H9 (cell line): ENCODE measurements around the gene CPM. TPM values are rescaled to one million over a fixed set of nuclear protein-coding genes. Genes with fewer than 3 reads are reported as not detected.

Experiments
- DNase-seq: peaks from one replicate; pipeline ENCODE4 v3.0.0-alpha.2; 2017
- H2AFZ ChIP-seq: one replicate; pipeline ENCODE4 v1.6.1; 2013; ENCODE audit warnings: mild to moderate bottlenecking, low read length, control low read depth, moderate library complexity
- H2AK5ac ChIP-seq: 2 replicates; pipeline ENCODE4 v1.6.1; 2013; ENCODE audit warnings: low read length, control low read depth, mixed read lengths; ENCODE audit not compliant: insufficient read length
- H2BK120ac ChIP-seq: one replicate; pipeline ENCODE4 v1.6.1; 2013; ENCODE audit warnings: low read depth, mild to moderate bottlenecking, low read length, control low read depth, inconsistent platforms; ENCODE audit not compliant: poor library complexity, severe bottlenecking
- H2BK12ac ChIP-seq: 2 replicates; pipeline ENCODE4 v1.6.1; 2013; ENCODE audit warnings: low read length, control low read depth, mixed read lengths, low read depth; ENCODE audit not compliant: insufficient read length
- H2BK15ac ChIP-seq: 2 replicates; pipeline ENCODE4 v1.6.1; 2013; ENCODE audit warnings: low read depth, low read length, control low read depth
- H2BK20ac ChIP-seq: one replicate; pipeline ENCODE4 v1.6.1; 2013; ENCODE audit warnings: low read depth, mild to moderate bottlenecking, low read length, control low read depth, inconsistent platforms; ENCODE audit not compliant: poor library complexity, severe bottlenecking
- H2BK5ac ChIP-seq: 2 replicates; pipeline ENCODE4 v1.6.1; 2013; ENCODE audit warnings: low read length, control low read depth, mixed read lengths; ENCODE audit not compliant: insufficient read length
- H3K14ac ChIP-seq: 2 replicates; pipeline ENCODE4 v1.6.1; 2013; ENCODE audit warnings: low read length, control low read depth; ENCODE audit not compliant: insufficient read depth
- H3K18ac ChIP-seq: 2 replicates; pipeline ENCODE4 v1.6.1; 2013; ENCODE audit warnings: low read depth, mild to moderate bottlenecking, mixed read lengths, low read length, control low read depth; ENCODE audit not compliant: insufficient read length
- H3K23ac ChIP-seq: 2 replicates; pipeline ENCODE4 v1.6.1; 2013; ENCODE audit warnings: low read length, control low read depth, mixed read lengths, low read depth; ENCODE audit not compliant: insufficient read length
- H3K23me2 ChIP-seq: 2 replicates; pipeline ENCODE4 v1.6.1; 2013; ENCODE audit warnings: low read depth, mild to moderate bottlenecking, mixed read lengths, low read length, control low read depth; ENCODE audit not compliant: insufficient read length, poor library complexity, severe bottlenecking
- H3K27ac ChIP-seq: 2 replicates; pipeline ENCODE4 v1.5.1; 2013; ENCODE audit warnings: low read length, control low read depth, mixed read lengths, low read depth; ENCODE audit not compliant: insufficient read length
- H3K27me3 ChIP-seq: 2 replicates; pipeline ENCODE4 v1.6.1; 2013; ENCODE audit warnings: low read length, control low read depth, inconsistent platforms; ENCODE audit not compliant: insufficient read depth
- H3K4ac ChIP-seq: 2 replicates; pipeline ENCODE4 v1.6.1; 2013; ENCODE audit warnings: low read depth, mild to moderate bottlenecking, control low read depth, inconsistent platforms, low read length, moderate library complexity
- H3K4me1 ChIP-seq: 2 replicates; pipeline ENCODE4 v1.6.1; 2013; ENCODE audit warnings: low read length, control low read depth, inconsistent platforms; ENCODE audit not compliant: insufficient read depth
- H3K4me2 ChIP-seq: 2 replicates; pipeline ENCODE4 v1.6.1; 2013; ENCODE audit warnings: low read length, control low read depth, mixed read lengths; ENCODE audit not compliant: insufficient read length, insufficient read depth
- H3K56ac ChIP-seq: 2 replicates; pipeline ENCODE4 v1.6.1; 2013; ENCODE audit warnings: low read depth, mild to moderate bottlenecking, mixed read lengths, low read length, control low read depth; ENCODE audit not compliant: insufficient read length
- H3K79me1 ChIP-seq: 2 replicates; pipeline ENCODE4 v1.6.1; 2013; ENCODE audit warnings: low read depth, mild to moderate bottlenecking, moderate library complexity, low read length, control low read depth, inconsistent platforms; ENCODE audit not compliant: insufficient read depth, poor library complexity, severe bottlenecking
- H3K79me2 ChIP-seq: 2 replicates; pipeline ENCODE4 v1.6.1; 2013; ENCODE audit warnings: low read length, control low read depth, inconsistent platforms; ENCODE audit not compliant: insufficient read depth
- H3K9ac ChIP-seq: 2 replicates; pipeline ENCODE4 v1.6.1; 2013; ENCODE audit warnings: low read length, control low read depth, mixed read lengths; ENCODE audit not compliant: insufficient read length; ENCODE audit errors: extremely low read depth
- H3K9me3 ChIP-seq: one replicate; pipeline ENCODE4 v1.6.1; 2013; ENCODE audit warnings: low read depth, low read length, inconsistent platforms; ENCODE audit not compliant: control insufficient read depth
- H3T11ph ChIP-seq: one replicate; pipeline ENCODE4 v1.6.1; 2013; ENCODE audit warnings: mild to moderate bottlenecking, low read length, control low read depth, inconsistent platforms
- H4K20me1 ChIP-seq: one replicate; pipeline ENCODE4 v1.6.1; 2013; ENCODE audit not compliant: control insufficient read depth, insufficient read length, insufficient read depth
- H4K5ac ChIP-seq: 2 replicates; pipeline ENCODE4 v1.6.1; 2013; ENCODE audit warnings: low read depth, mild to moderate bottlenecking, mixed read lengths, low read length, control low read depth; ENCODE audit not compliant: insufficient read length
- H4K8ac ChIP-seq: replicated peaks from 2 replicates; pipeline ENCODE4 v1.6.1; 2013; ENCODE audit warnings: low read length, control low read depth, mixed read lengths, low read depth; ENCODE audit not compliant: insufficient read length
- H4K91ac ChIP-seq: 2 replicates; pipeline ENCODE4 v1.6.1; 2013; ENCODE audit warnings: low read depth, mild to moderate bottlenecking, moderate library complexity, mixed read lengths, low read length, control low read depth; ENCODE audit not compliant: insufficient read length
- H3K27ac Mint-ChIP-seq, 3 experiments: 2 replicates in 2 of 3; 3 replicates in 1 of 3; pipeline ENCODE4 v1.8.0; 2020 to 2021; ENCODE audit warnings: mixed read lengths in 3 of 3, mild to moderate bottlenecking in 1 of 3, moderate library complexity in 1 of 3
- H3K27me3 Mint-ChIP-seq: 2 replicates; pipeline ENCODE4 v1.8.0; 2021; ENCODE audit warnings: low read depth, mild to moderate bottlenecking, moderate library complexity, mixed read lengths
- H3K36me3 Mint-ChIP-seq, 3 experiments: 2 replicates in 2 of 3; 3 replicates in 1 of 3; pipeline ENCODE4 v1.8.0; 2020 to 2021; ENCODE audit warnings: low read depth in 3 of 3, mixed read lengths in 3 of 3; ENCODE audit not compliant: insufficient read depth in 1 of 3
- H3K4me1 Mint-ChIP-seq, 2 experiments: 2 replicates each; pipeline ENCODE4 v1.8.0; 2020; ENCODE audit warnings: mixed read lengths in 2 of 2
- H3K4me3 Mint-ChIP-seq, 2 experiments: 2 replicates in 1 of 2; 3 replicates in 1 of 2; pipeline ENCODE4 v1.8.0; 2020 to 2021; ENCODE audit warnings: mild to moderate bottlenecking in 2 of 2, mixed read lengths in 2 of 2, moderate library complexity in 1 of 2
- H3K9me3 Mint-ChIP-seq, 2 experiments: 2 replicates in 1 of 2; 3 replicates in 1 of 2; pipeline ENCODE4 v1.8.0; 2020; ENCODE audit warnings: mild to moderate bottlenecking in 2 of 2, mixed read lengths in 2 of 2, moderate library complexity in 1 of 2
- whole genome bisulfite sequencing: extraction: QIAGEN DNeasy Blood & Tissue Kit; methylation state at CpG from one replicate; pipeline ENCODE4 v1.1.7; 2013; ENCODE audit warnings: missing lambda C conversion rate, low lambda C conversion rate, mixed read lengths; ENCODE audit not compliant: insufficient read length; ENCODE audit errors: extremely low coverage; 5-methylcytosine and 5-hydroxymethylcytosine counted together
- total RNA-seq: library from RNA; stranded (reverse); gene quantifications from 2 replicates; pipeline ENCODE4 v1.2.1, GENCODE V29; 2021
- TF ChIP-seq, protein P1 (sequence below): fragments of 200-600 bp; sonication (generic); conservative IDR thresholded peaks from 3 replicates; pipeline ENCODE4 v1.8.0; 2021; ENCODE audit warnings: antibody characterized with exemption, mild to moderate bottlenecking

Gene CPM
- total RNA-seq, 1 experiment from 2014 or later, result 1.2 TPM

GRCh38 chr12:68846811-68847210, 86.2 kb downstream of the CPM start:
- no peak overlapping the region for H2BK120ac ChIP-seq
- H3K27me3 Mint-ChIP-seq, result peaks cover 2% of the 10 kb centered on the region; the same call in 1 of the 2 replicates
- WGBS, result no CpG with 5 or more reads among the region's 3 CpGs

More at GRCh38 chr12:68846811-68847210, 86.2 kb downstream of the CPM start:
- DNase-seq, result no peak
- Histone ChIP-seq H2AFZ (no peak overlapping the region), H2BK15ac (no peak overlapping the region), H3K14ac (no peak overlapping the region), H4K8ac (no peak overlapping the region), H3K23ac (no peak overlapping the region), H3K4me1 (no peaks in the 10 kb centered on the region), H3K79me1 (no peaks in the 10 kb centered on the region), H3K27me3 (no peaks in the 10 kb centered on the region), H4K5ac (no peak overlapping the region), H3T11ph (no peak overlapping the region), H3K79me2 (no peaks in the 10 kb centered on the region), H2BK12ac (no peak overlapping the region), H3K4ac (no peak overlapping the region), H2BK5ac (no peak overlapping the region), H2BK20ac (no peak overlapping the region), H3K27ac (no peak overlapping the region), H3K9ac (no peak overlapping the region), H2AK5ac (no peak overlapping the region), H4K20me1 (no peaks in the 10 kb centered on the region), H3K18ac (no peak overlapping the region), H3K23me2 (no peaks in the 10 kb centered on the region), H3K56ac (no peak overlapping the region), H3K9me3 (no peaks in the 10 kb centered on the region), H4K91ac (no peak overlapping the region), H3K4me2 (no peak overlapping the region)
- Mint-ChIP-seq H3K4me1 (no peaks in the 10 kb centered on the region), H3K9me3 (no peaks in the 10 kb centered on the region), H3K4me3 (no peak overlapping the region), H3K36me3 (peaks cover 0 to 17% (median 11%) of the 10 kb centered on the region in 3 experiments; a peak in 5 of 7 replicates), H3K27ac (no peak overlapping the region)
- TF ChIP-seq, protein P1, sequence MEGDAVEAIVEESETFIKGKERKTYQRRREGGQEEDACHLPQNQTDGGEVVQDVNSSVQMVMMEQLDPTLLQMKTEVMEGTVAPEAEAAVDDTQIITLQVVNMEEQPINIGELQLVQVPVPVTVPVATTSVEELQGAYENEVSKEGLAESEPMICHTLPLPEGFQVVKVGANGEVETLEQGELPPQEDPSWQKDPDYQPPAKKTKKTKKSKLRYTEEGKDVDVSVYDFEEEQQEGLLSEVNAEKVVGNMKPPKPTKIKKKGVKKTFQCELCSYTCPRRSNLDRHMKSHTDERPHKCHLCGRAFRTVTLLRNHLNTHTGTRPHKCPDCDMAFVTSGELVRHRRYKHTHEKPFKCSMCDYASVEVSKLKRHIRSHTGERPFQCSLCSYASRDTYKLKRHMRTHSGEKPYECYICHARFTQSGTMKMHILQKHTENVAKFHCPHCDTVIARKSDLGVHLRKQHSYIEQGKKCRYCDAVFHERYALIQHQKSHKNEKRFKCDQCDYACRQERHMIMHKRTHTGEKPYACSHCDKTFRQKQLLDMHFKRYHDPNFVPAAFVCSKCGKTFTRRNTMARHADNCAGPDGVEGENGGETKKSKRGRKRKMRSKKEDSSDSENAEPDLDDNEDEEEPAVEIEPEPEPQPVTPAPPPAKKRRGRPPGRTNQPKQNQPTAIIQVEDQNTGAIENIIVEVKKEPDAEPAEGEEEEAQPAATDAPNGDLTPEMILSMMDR, result no peak
